Activated gamma-delta T cell (primary cell): ENCODE measurements around the gene CDC16.
"Not testable (repeated sequence)": the region's sequence is repeated elsewhere in the genome, so short reads cannot be mapped to it uniquely, and the experiment has no call there.

Source experiments
- DNase-seq: peaks from one replicate; lab custom pipeline; 2025; lab: John Stamatoyannopoulos, UW
- total RNA-seq, 2 donors: gene quantifications; one replicate each; lab custom pipeline; 2026; lab: John Stamatoyannopoulos, UW

Gene CDC16
- total RNA-seq, result 75.6 to 85.8 reads per million in 2 donors

- DNase-seq, result peak; percentile 58
These were observed at the start of gene CDC16 for GRCh38 chr13:114234645-114235421. Gene CDC16, plus strand, starts transcription at chr13:114234897. Its CDS starts 188 bp downstream, at chr13:114235085.

GRCh38 chr13:114185182-114185971 is 49.3 kb upstream of the CDC16 start:
- DNase-seq, result no peak

- no peak for DNase-seq
These were observed 39.8 kb upstream of the CDC16 start for GRCh38 chr13:114194853-114195252.

GRCh38 chr13:114196629-114197028 is 38.1 kb upstream of the CDC16 start:
- DNase-seq, result no peak

GRCh38 chr13:114198556-114198955 is 36.1 kb upstream of the CDC16 start:
- no peak for DNase-seq

- not testable (repeated sequence) for DNase-seq
These were observed 35.2 kb upstream of the CDC16 start for GRCh38 chr13:114199526-114199925.

GRCh38 chr13:114199954-114200353 is 34.7 kb upstream of the CDC16 start:
- DNase-seq, result no peak

- no peak for DNase-seq
These were observed 34.2 kb upstream of the CDC16 start for GRCh38 chr13:114200399-114200911.

- no peak for DNase-seq
These were observed 32.1 kb upstream of the CDC16 start for GRCh38 chr13:114202581-114202980.

- no peak for DNase-seq
These were observed 31.2 kb upstream of the CDC16 start for GRCh38 chr13:114203536-114203935.

- no peak for DNase-seq
These were observed 29.8 kb upstream of the CDC16 start for GRCh38 chr13:114204894-114205293.

GRCh38 chr13:114208134-114208533 is 26.6 kb upstream of the CDC16 start:
- no peak for DNase-seq

GRCh38 chr13:114211446-114212157 is 23.1 kb upstream of the CDC16 start:
- no peak for DNase-seq

GRCh38 chr13:114212158-114212495 is 22.6 kb upstream of the CDC16 start:
- no peak for DNase-seq

GRCh38 chr13:114213980-114214379 is 20.7 kb upstream of the CDC16 start:
- no peak for DNase-seq

GRCh38 chr13:114219392-114219791 is 15.3 kb upstream of the CDC16 start:
- DNase-seq, result no peak

GRCh38 chr13:114222461-114222968 is 12.2 kb upstream of the CDC16 start:
- no peak for DNase-seq

- DNase-seq, result no peak
These were observed 10.5 kb upstream of the CDC16 start for GRCh38 chr13:114224201-114224600.

- DNase-seq, result no peak
These were observed 9.1 kb upstream of the CDC16 start for GRCh38 chr13:114225610-114226009.

GRCh38 chr13:114226088-114226487 is 8.6 kb upstream of the CDC16 start:
- no peak for DNase-seq

- DNase-seq, result peak; percentile 32
These were observed 7.9 kb upstream of the CDC16 start for GRCh38 chr13:114226699-114227323.

- DNase-seq, result no peak
These were observed 7.2 kb upstream of the CDC16 start for GRCh38 chr13:114227528-114227927.
